ENCODE data around the gene R3HDM2.

DNA sequence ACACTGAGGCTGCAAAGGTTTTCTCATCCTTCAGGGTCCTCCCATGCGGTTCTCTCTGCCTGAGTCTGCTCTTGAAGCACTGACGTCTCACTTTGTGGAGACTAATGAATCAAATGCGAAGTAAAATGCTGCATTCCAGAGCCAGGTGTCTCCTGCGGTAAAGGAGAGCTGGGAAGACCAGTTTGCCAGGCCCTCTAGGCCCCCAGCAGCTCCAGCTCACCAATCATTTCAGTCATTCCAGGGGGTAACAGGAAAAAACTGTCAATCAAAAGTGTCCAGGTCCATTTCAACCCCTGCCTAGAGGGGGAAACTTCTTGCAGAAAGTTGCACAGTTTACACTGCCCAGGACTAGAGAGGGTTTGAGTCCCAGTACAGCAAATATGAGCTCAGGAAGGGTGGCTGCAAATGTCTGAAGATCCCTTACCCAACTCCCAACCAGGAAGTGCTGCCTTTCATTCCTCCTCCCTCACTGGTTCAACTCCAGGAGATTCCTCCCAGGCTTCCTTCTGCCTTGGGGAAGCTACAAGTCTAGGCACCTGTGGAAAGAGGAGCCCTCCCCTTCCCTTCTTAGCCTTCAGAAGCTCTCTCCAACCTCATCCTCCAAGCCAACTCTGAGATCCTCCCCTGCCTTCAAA, 217.0 kb downstream of the R3HDM2 start:
- TF ChIP-seq EZH2 (IDR thresholded peaks at IDR 0.05; ENCODE audit: low read length, missing control alignments) (no peak), CTCF (conservative IDR thresholded peaks at IDR 0.05 in 1 of 2, IDR thresholded peaks at IDR 0.05 in 1 of 2; ENCODE audit: low read depth in 1 of 2, low read length in 2 of 2) (no peak)

Data from fibroblast of lung (primary cell).